GM18519 (cell line): ENCODE measurements around the gene OVOL2.
"Not testable (repeated sequence)": the region's sequence is repeated elsewhere in the genome, so short reads cannot be mapped to it uniquely, and the experiment has no call there.

Source experiments
- ATAC-seq: cut with Tn5 transposase; IDR thresholded peaks from one replicate; pipeline ENCODE4 v1.9.1; 2021; ENCODE audit warnings: mild to moderate bottlenecking, moderate library complexity; ENCODE audit not compliant: unreplicated experiment, low FRiP score

OVOL2 gene

DNA sequence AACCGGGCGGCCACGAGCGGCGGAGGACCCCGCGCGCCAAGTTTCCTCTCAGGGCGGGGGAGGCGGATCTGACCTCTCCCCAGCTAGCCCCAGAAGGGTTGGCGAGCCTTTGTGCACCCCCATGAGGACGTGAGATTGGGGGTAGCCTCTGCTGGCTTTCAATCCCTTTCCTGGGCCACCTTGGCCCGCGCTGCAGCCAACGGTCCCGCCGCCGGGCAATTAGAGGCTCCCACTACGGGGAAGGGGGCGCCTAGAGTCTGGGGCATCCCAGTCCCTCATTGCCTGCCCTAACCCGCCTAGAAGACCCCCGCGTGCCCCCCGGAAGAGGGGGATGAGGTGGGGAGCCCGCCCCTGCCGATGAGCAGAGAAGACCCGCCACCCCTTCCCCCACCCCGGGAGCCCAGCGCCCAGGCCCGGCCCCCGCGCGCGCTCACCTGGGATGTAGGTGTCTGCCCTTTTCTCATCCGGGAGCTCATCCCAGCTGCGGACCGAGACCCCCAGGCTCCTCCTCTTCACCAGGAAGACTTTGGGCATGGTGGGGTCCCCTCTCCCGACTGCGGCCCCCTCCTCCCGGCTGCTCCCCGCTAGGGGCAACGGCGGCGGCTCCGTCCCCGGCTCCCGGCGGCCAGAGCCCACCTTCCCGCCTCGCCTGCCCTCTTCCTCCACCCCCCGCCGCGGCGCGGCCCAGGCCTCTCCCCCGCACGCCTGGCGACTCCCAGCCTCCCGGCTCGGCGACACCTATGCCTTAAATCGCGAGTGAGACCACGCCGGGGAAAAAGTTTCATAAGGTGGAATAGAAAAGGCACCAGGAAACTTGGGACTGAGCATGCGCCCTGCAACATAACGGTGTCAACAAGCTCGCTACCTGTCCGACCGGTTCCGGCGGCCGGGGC is at the start of gene OVOL2:
TSS of gene OVOL2 (minus strand) at position 816 of the 893 bp plus-strand sequence. CDS start at position 534, 282 bp downstream.
- ATAC-seq = no peak

DNA sequence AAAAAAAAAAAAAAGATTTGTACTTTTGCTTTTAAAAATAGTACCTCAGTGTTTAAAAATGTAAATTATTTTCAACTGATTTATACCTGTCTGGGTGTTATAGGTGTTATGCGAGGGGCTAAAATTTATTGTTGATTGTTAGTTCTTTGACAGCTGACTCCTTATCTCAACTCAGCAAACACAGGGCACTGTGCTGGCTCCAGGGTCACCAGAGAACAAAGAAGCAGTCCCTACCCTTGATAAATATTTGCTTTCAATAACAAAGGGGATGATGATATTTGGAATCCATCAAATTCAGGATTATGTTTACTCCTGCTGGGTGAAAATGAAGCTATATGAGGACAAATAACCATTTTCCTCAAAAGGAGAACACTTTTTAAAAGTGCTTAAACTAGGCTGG is 45.8 kb upstream of the OVOL2 start:
- ATAC-seq = no peak

- ATAC-seq = no peak
These were observed 43.6 kb upstream of the OVOL2 start for GRCh38 chr20:18101125-18101810.

DNA sequence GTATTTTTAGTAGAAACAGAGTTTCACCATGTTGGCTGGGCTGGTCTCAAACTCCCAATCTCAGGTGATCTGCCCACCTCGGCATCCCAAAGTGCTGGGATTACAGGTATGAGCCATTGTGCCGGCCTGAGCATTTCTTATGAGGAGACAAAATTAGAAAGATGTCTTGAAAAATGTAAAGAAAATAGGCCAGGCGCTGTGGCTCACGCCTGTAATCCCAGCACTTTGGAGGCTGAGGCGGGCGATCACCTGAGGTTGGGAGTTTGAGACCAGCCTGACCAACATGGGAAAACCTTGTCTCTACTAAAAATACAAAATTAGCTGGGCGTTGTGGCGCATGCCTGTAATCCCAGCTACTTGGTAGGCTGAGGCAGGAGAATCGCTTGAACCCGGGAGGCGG is 42.9 kb upstream of the OVOL2 start:
- not testable (repeated sequence) for ATAC-seq

- ATAC-seq = no peak
These were observed 36.5 kb upstream of the OVOL2 start for GRCh38 chr20:18094191-18094590.

GRCh38 chr20:18093388-18093787 is 35.7 kb upstream of the OVOL2 start:
- ATAC-seq = no peak

DNA sequence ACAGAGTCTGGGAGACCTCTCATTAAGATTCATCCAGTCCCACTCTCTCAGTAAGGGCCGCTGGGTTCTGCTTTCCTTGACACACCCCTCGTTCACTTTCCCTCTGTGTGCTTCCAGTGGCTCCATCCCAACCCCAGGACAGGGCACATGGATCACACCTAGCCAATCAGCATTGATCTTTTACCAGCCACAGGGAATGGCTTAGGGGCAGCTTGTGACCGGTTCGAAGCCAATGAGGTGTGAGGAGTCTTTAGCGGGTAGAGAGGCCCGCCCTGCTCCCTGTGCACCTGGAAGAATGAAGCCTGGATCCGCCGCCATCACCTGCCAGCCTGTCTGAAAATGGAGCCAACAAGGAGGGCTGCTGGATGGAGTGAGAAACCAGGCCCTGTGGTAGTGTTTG is 35.2 kb upstream of the OVOL2 start:
- ATAC-seq = no peak

- no peak for ATAC-seq
These were observed 33.9 kb upstream of the OVOL2 start for GRCh38 chr20:18091623-18092022.

- ATAC-seq = no peak
These were observed 32.8 kb upstream of the OVOL2 start for GRCh38 chr20:18090477-18090876.

- no peak for ATAC-seq
These were observed 32.3 kb upstream of the OVOL2 start for GRCh38 chr20:18090044-18090443.

- ATAC-seq = not testable (repeated sequence)
These were observed 31.1 kb upstream of the OVOL2 start for GRCh38 chr20:18088841-18089240.

GRCh38 chr20:18088298-18088697 is 30.6 kb upstream of the OVOL2 start:
- ATAC-seq = not testable (repeated sequence)

- no peak for ATAC-seq
These were observed 29.3 kb upstream of the OVOL2 start for GRCh38 chr20:18087054-18087453.

GRCh38 chr20:18080836-18081235 is 23.1 kb upstream of the OVOL2 start:
- not testable (repeated sequence) for ATAC-seq

- no peak for ATAC-seq
These were observed 22.1 kb upstream of the OVOL2 start for GRCh38 chr20:18079756-18080353.

GRCh38 chr20:18077157-18077556 is 19.4 kb upstream of the OVOL2 start:
- ATAC-seq = no peak

- ATAC-seq = no peak
These were observed 14.8 kb upstream of the OVOL2 start for GRCh38 chr20:18072532-18072931.

DNA sequence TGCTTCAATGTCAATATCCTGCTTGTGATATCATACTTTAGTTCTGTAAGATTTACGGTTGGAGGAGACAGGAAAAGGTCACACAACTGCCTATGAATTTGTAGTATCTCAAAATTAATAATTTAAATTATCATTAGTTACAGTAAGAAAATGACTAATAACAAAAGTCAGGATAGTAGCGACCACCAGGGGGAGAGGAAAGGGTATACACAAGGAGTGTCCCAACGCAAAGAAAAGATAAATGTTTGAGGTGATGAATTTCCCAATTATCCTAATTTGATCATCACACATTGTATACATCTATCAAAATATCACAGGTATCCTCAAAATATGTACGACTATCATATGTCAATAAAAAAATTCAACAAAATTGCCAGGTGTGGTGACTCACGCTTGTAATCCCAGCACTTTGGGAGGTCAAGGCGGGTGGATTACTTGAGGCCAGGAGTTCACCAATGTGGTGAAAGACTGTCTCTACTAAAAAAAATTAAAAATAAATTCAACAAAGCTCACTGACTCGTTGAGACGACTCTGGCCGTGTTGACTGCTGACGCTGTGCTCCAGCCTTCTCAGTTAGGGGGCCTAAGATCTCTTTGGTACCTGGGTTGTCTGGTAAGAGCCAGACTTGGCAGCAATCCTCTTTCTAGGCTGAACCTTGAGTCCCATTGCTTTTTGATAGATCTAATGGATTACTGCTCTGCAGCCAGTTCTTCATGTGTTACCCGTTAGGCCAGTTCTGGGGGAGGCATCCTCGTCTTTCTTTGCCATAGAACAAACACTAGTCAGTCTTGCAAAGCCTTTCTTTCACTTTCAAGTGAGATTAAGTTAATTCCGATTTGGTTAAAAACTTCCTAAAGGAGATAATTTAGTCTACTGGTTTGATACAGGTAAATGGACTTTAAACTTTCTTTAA is 9.0 kb upstream of the OVOL2 start:
- ATAC-seq = no peak

GRCh38 chr20:18063676-18064075 is 6.0 kb upstream of the OVOL2 start:
- no peak for ATAC-seq

GRCh38 chr20:18059603-18060002 is 1.9 kb upstream of the OVOL2 start:
- ATAC-seq = no peak
